Measurements from ENCODE around the gene MTA1.

Gene MTA1

GRCh38 chr14:105501504-105502291 lies 82.1 kb downstream of the MTA1 start:
- DNase-seq = no peak

DNA sequence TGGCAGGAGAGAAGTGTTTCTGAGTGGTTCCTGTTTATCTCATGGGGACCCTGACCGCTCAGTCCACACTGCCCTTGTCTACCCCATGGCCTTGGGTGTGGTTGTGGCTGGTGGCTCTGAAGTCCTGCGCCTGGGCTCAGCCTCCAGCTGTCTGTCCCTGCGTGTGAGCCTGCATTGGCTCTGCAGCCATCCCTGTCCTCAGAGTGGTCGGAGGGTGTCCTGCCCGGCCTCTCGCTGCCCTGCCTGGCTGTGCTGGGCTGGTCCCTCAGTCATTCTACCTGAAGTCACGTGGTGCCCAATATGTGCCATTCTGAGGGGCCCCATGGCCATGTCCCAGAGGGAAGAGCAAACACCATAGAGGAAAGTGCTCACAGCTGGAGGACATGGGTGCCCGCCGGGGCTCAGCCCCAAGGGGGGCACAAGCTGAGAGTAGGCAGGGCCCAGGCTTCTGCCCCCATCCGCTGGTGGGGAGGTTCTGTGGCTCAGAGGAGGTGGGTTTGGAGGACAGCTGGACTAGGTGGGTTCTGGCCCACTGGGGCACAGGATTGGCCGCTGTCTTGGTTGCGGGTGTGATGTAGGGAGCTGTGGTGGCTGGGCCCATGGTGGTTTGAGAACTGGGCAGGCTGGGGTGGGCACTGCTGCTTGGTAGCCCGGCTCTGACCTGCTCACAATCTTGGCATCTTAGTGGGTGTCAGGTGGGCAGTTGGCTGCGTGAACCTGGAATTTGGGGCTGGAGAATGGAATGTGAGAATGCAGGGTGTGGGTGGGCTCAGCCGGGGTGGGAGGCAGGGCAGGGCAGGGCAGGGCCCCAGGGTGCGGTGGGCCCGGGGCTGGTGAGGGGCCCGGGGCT lies 83.0 kb downstream of the MTA1 start:
- DNase-seq = no peak

DNA sequence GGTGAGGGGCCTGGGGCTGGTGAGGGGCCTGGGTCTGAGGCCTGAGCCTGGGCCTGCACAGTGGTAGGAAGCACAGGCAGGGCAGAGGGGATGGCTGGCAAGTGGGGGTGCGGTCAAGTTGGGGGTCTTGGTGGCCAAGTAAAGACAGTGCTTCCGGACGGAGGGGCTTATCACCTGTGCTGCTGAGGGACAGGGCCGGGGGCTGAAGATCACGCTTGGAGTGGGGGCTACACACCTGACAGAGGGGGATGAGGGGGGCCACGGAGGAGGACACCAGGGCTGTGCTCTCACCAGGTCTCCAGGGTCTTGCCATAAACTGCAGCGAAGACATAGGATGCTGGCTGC lies 83.6 kb downstream of the MTA1 start:
- DNase-seq = no peak

DNA sequence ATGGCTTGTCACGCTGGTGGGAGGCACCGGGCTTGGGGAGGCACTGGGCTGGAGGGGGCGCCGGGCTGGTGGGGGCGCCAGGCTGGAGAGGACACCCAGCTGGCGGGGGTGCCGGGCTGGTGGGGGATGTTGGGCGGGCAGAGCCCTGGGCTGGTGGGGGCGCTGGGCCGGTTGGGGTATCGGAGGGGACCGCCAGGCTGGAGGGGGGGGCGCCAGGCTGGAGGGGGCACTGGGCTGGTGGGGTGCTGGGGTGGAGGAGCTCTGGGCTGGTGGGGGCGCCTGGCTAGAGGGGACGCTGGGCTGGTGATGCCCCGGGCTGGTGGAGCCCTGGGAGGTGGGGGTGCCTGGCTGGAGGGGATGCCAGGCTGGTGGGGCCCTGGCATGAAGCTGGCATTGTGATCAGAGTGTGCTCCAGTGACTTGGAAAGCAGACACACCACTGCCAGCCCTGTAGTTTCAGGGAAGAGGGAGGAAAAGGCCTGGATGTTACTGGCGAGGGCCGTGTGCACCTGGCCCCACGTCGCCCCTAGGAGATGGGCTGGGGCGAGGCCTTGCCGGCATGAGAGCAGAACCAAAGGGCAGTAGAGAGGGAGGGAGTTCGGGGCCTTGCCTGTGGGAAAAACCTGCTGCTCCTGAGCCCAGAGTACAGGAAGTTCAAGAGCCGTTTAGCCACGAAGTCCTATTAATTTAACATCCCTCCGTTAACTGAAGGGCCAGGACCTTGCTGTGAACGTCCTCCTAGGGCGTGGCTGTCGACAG lies 84.5 kb downstream of the MTA1 start:
- DNase-seq = no peak

GRCh38 chr14:105505101-105505500 lies 85.5 kb downstream of the MTA1 start:
- no peak for DNase-seq

GRCh38 chr14:105507247-105507646 lies 87.6 kb downstream of the MTA1 start:
- DNase-seq = no peak

- no peak for DNase-seq
Observed at GRCh38 chr14:105508069-105508468, 88.4 kb downstream of the MTA1 start.

GRCh38 chr14:105508601-105509000 lies 89.0 kb downstream of the MTA1 start:
- DNase-seq = no peak

GRCh38 chr14:105517096-105517495 lies 97.5 kb downstream of the MTA1 start:
- DNase-seq = no peak

GRCh38 chr14:105519946-105520698 lies 100.5 kb downstream of the MTA1 start:
- no peak for DNase-seq

Measured in GDM1 (cell line).